Type B pancreatic cell (in vitro differentiated cells): Measurements from ENCODE around the gene SUPT3H. TPM values are rescaled to one million over a fixed set of nuclear protein-coding genes. Genes with fewer than 3 reads are reported as not detected.
"Not testable (repeated sequence)": the region's sequence is repeated elsewhere in the genome, so short reads cannot be mapped to it uniquely, and the experiment has no call there.

Source experiments
- DNase-seq: peaks from one replicate; pipeline ENCODE4 v3.0.0; 2021; ENCODE audit warnings: mixed read lengths; ENCODE audit not compliant: unreplicated experiment; ENCODE audit errors: extremely low spot score
- H3K27ac Mint-ChIP-seq: 2 replicates; pipeline ENCODE4 v1.8.0; 2021; ENCODE audit warnings: mild to moderate bottlenecking, mixed read lengths
- H3K27me3 Mint-ChIP-seq: 2 replicates; pipeline ENCODE4 v1.8.0; 2021; ENCODE audit warnings: mixed read lengths
- H3K36me3 Mint-ChIP-seq: 2 replicates; pipeline ENCODE4 v1.8.0; 2021; ENCODE audit warnings: mixed read lengths
- H3K4me1 Mint-ChIP-seq: one replicate; pipeline ENCODE4 v1.8.0; 2021; ENCODE audit warnings: mixed read lengths; ENCODE audit not compliant: unreplicated experiment
- H3K4me3 Mint-ChIP-seq: 2 replicates; pipeline ENCODE4 v1.8.0; 2021; ENCODE audit warnings: mild to moderate bottlenecking, mixed read lengths
- H3K9me3 Mint-ChIP-seq: 2 replicates; pipeline ENCODE4 v1.8.0; 2021; ENCODE audit warnings: mixed read lengths
- CTCF ChIP-seq: fragments of 200-600 bp; sonication (generic); conservative IDR thresholded peaks from 2 replicates; pipeline ENCODE4 v1.5.0; 2021; ENCODE audit warnings: antibody characterized with exemption, mild to moderate bottlenecking
- total RNA-seq: library from RNA; stranded (reverse); gene quantifications from 2 replicates; pipeline ENCODE4 v1.2.1, GENCODE V29; 2021; ENCODE audit warnings: low replicate concordance

SUPT3H gene
- total RNA-seq, 1 donor from 2014 or later, result 18.4 TPM

GRCh38 chr6:45299096-45299581, 78.6 kb downstream of the SUPT3H start:
- H3K4me1 Mint-ChIP-seq, result no peaks in the 10 kb centered on the region
- no peaks in the 10 kb centered on the region for H3K27me3 Mint-ChIP-seq
- DNase-seq, result no peak
- peaks cover 13% of the 10 kb centered on the region for H3K9me3 Mint-ChIP-seq
- H3K27ac Mint-ChIP-seq, result no peak overlapping the region
- TF ChIP-seq CTCF, result no peak
- peaks cover 6% of the 10 kb centered on the region for H3K36me3 Mint-ChIP-seq
- H3K4me3 Mint-ChIP-seq, result no peak overlapping the region

GRCh38 chr6:45297320-45297719, 80.4 kb downstream of the SUPT3H start:
- TF ChIP-seq CTCF, result no peak
- Mint-ChIP-seq H3K4me1 (no peaks in the 10 kb centered on the region), H3K27ac (no peak overlapping the region), H3K4me3 (no peak overlapping the region), H3K27me3 (no peaks in the 10 kb centered on the region), H3K36me3 (peaks cover 10% of the 10 kb centered on the region), H3K9me3 (peaks cover 20% of the 10 kb centered on the region)
- DNase-seq, result no peak

- peaks cover 20% of the 10 kb centered on the region for H3K9me3 Mint-ChIP-seq
- not testable (repeated sequence) for H3K27ac Mint-ChIP-seq, DNase-seq, H3K4me3 Mint-ChIP-seq, H3K4me1 Mint-ChIP-seq, H3K36me3 Mint-ChIP-seq, H3K27me3 Mint-ChIP-seq
These were observed 83.6 kb downstream of the SUPT3H start for GRCh38 chr6:45294065-45294701.

GRCh38 chr6:45293306-45293705, 84.4 kb downstream of the SUPT3H start:
- peaks cover 10% of the 10 kb centered on the region for H3K36me3 Mint-ChIP-seq
- DNase-seq, result no peak
- no peak for TF ChIP-seq CTCF
- no peak overlapping the region for H3K27ac Mint-ChIP-seq
- no peaks in the 10 kb centered on the region for H3K27me3 Mint-ChIP-seq
- no peaks in the 10 kb centered on the region for H3K4me1 Mint-ChIP-seq
- H3K9me3 Mint-ChIP-seq, result peaks cover 20% of the 10 kb centered on the region
- H3K4me3 Mint-ChIP-seq, result no peak overlapping the region

GRCh38 chr6:45289751-45290514, 87.8 kb downstream of the SUPT3H start:
- H3K4me3 Mint-ChIP-seq, result no peak overlapping the region

GRCh38 chr6:45286707-45287106, 91.0 kb downstream of the SUPT3H start:
- H3K9me3 Mint-ChIP-seq, result peaks cover 18% of the 10 kb centered on the region
- H3K4me3 Mint-ChIP-seq, H3K27me3 Mint-ChIP-seq, H3K27ac Mint-ChIP-seq, H3K36me3 Mint-ChIP-seq, DNase-seq, H3K4me1 Mint-ChIP-seq: not testable (repeated sequence)

More at GRCh38 chr6:45289751-45290514, 87.8 kb downstream of the SUPT3H start:
- Mint-ChIP-seq H3K9me3 (peaks cover 13% of the 10 kb centered on the region), H3K27me3 (no peaks in the 10 kb centered on the region), H3K4me1 (no peaks in the 10 kb centered on the region), H3K36me3 (peaks cover 7% of the 10 kb centered on the region), H3K27ac (no peak overlapping the region)
- no peak for TF ChIP-seq CTCF
- no peak for DNase-seq
